NB4 (cell line): Measurements from ENCODE around the gene AKAP10.

Experiments
- DNase-seq: peaks from one replicate; pipeline ENCODE4 v3.0.0; 2010; ENCODE audit warnings: low read depth
- H3K4me3 ChIP-seq: one replicate; pipeline ENCODE4 v1.5.1; 2011; ENCODE audit warnings: mild to moderate bottlenecking, low read depth, low read length, moderate library complexity
- CTCF ChIP-seq: IDR thresholded peaks from one replicate; pipeline ENCODE4 v1.5.1; 2012; ENCODE audit warnings: low read depth, low read length
- MAX ChIP-seq: IDR thresholded peaks from 2 replicates; pipeline ENCODE4 v1.6.1; 2011; ENCODE audit warnings: low read depth, low read length
- MYC ChIP-seq: IDR thresholded peaks from 2 replicates; pipeline ENCODE4 v1.6.1; 2011; ENCODE audit warnings: low read depth, low read length
- POLR2A ChIP-seq: IDR thresholded peaks from 2 replicates; pipeline ENCODE4 v1.6.1; 2011; ENCODE audit warnings: mild to moderate bottlenecking; ENCODE audit not compliant: insufficient read length; ENCODE audit errors: extremely low read depth

Gene AKAP10

GRCh38 chr17:19857640-19858039 lies 120.0 kb downstream of the AKAP10 start:
- no peak for DNase-seq
- TF ChIP-seq CTCF (no peak), MAX (no peak), MYC (no peak), POLR2A (no peak)
- no peak overlapping the region for H3K4me3 ChIP-seq
